ENCODE results near the gene MRPL58.

The MRPL58 gene

GRCh38 chr17:75061618-75062017 is 49.1 kb downstream of the MRPL58 start:
- H3K9me3 Mint-ChIP-seq: no peaks in the 10 kb centered on the region
- H3K27ac Mint-ChIP-seq: no peak overlapping the region
- TF ChIP-seq, protein P1, sequence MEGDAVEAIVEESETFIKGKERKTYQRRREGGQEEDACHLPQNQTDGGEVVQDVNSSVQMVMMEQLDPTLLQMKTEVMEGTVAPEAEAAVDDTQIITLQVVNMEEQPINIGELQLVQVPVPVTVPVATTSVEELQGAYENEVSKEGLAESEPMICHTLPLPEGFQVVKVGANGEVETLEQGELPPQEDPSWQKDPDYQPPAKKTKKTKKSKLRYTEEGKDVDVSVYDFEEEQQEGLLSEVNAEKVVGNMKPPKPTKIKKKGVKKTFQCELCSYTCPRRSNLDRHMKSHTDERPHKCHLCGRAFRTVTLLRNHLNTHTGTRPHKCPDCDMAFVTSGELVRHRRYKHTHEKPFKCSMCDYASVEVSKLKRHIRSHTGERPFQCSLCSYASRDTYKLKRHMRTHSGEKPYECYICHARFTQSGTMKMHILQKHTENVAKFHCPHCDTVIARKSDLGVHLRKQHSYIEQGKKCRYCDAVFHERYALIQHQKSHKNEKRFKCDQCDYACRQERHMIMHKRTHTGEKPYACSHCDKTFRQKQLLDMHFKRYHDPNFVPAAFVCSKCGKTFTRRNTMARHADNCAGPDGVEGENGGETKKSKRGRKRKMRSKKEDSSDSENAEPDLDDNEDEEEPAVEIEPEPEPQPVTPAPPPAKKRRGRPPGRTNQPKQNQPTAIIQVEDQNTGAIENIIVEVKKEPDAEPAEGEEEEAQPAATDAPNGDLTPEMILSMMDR (IDR thresholded peaks at IDR 0.05): no peak
- DNase-seq: no peak
- no peak overlapping the region for H3K4me3 Mint-ChIP-seq
- peaks cover 3% of the 10 kb centered on the region for H3K27me3 Mint-ChIP-seq (ENCODE audit: low read depth, poor library complexity)
- peaks cover 54% of the 10 kb centered on the region for H3K36me3 Mint-ChIP-seq (ENCODE audit: low read depth)
- peaks cover 20% of the 10 kb centered on the region for H3K4me1 Mint-ChIP-seq

DNA sequence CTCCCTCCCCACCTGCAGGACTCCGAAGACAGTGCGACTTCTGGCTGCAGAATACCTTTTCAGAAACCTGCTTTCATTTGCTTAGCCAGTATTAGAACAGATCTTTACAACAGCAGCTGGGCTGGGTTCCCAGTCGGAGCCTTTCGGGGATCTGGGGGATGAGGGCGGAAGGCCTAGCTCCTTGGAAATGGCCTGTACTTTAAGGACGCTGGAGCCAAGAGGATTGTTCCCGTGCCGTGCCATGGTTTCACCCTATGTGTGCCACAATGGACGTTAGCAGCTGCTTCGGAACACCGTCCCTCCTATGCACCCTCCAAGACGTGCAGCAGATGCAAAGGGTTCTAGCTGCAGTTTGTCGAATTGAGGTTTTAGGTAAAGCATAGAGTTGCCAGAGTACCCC is 50.7 kb downstream of the MRPL58 start:
- TF ChIP-seq, protein P1 (IDR thresholded peaks at IDR 0.05): no peak
- Mint-ChIP-seq H3K4me1 (peaks cover 20% of the 10 kb centered on the region), H3K4me3 (no peak overlapping the region), H3K27me3 (ENCODE audit: low read depth, poor library complexity) (peaks cover under 1% of the 10 kb centered on the region), H3K36me3 (ENCODE audit: low read depth) (peaks cover 48% of the 10 kb centered on the region), H3K9me3 (no peaks in the 10 kb centered on the region), H3K27ac (no peak overlapping the region)
- no peak for DNase-seq

GRCh38 chr17:75063626-75064025 is 51.2 kb downstream of the MRPL58 start:
- Mint-ChIP-seq H3K27me3 (ENCODE audit: low read depth, poor library complexity) (no peaks in the 10 kb centered on the region), H3K27ac (peak overlapping the region; percentile 75), H3K9me3 (no peaks in the 10 kb centered on the region), H3K4me1 (peaks cover 20% of the 10 kb centered on the region), H3K36me3 (ENCODE audit: low read depth) (peaks cover 48% of the 10 kb centered on the region), H3K4me3 (no peak overlapping the region)
- DNase-seq: no peak
- TF ChIP-seq, protein P1 (IDR thresholded peaks at IDR 0.05): no peak

GRCh38 chr17:75064040-75064439 is 51.6 kb downstream of the MRPL58 start:
- no peak overlapping the region for H3K4me3 Mint-ChIP-seq
- H3K9me3 Mint-ChIP-seq: no peaks in the 10 kb centered on the region
- TF ChIP-seq, protein P1 (IDR thresholded peaks at IDR 0.05): no peak
- peak overlapping the region; percentile 75 for H3K27ac Mint-ChIP-seq
- no peak for DNase-seq
- peaks cover 48% of the 10 kb centered on the region for H3K36me3 Mint-ChIP-seq (ENCODE audit: low read depth)
- no peaks in the 10 kb centered on the region for H3K27me3 Mint-ChIP-seq (ENCODE audit: low read depth, poor library complexity)
- peaks cover 20% of the 10 kb centered on the region for H3K4me1 Mint-ChIP-seq

DNA sequence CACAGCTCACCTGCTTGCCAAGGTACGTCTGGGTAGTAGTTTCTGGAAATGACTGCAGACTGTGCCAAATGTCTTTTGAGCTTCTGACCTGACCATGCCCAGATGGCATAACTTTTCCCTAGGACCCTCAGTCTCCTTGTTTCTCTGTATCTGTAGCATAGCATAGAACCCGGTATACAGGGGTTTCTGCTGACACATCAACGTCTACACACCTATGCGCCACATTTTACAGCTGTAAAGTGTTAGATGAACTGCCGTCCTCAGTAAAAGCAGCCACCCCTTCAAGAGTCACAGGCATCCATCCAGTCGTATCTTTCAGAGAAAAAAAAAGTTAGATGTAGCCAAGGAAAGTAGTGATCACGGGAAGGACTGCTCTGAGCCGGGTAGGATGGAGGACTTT is 52.0 kb downstream of the MRPL58 start:
- Mint-ChIP-seq H3K4me1 (peaks cover 18% of the 10 kb centered on the region), H3K27me3 (ENCODE audit: low read depth, poor library complexity) (no peaks in the 10 kb centered on the region), H3K4me3 (no peak overlapping the region), H3K36me3 (ENCODE audit: low read depth) (peaks cover 48% of the 10 kb centered on the region), H3K9me3 (no peaks in the 10 kb centered on the region), H3K27ac (peak overlapping the region; percentile 27)
- TF ChIP-seq, protein P1 (IDR thresholded peaks at IDR 0.05): no peak
- no peak for DNase-seq

DNA sequence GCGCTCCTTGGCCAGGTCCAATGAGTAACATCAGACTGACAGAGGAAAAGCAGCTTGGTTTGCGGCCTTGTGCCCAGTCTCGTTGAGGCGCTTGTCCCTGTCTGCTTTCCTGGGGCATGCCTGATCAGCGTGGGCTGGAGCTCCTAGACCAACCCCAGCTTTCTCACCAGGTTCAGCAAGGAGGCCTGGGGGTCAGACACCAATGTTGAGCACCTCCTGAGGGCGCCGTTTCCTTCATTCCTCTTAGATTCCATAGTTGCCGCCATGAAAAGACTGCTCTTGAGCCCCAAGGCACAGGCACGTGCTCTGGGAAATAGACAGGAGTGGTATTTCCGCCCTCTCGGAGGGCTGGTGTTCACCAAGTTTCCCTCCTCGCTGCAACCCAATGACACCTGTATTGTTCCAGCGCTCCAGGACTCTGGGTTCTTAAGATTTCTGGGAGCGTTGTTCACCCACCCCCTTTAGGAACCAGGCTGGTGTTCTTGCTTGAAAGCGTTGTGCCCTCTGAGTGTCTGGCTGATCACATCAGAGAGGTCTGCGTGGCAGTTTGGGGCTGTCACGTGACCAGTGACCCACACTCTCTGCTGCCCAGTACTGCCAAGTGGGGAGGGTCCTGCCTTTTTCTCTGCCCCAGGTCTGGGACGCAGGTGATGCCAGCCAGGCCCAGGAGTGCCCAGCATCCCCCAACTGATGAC is 52.5 kb downstream of the MRPL58 start:
- H3K27me3 Mint-ChIP-seq (ENCODE audit: low read depth, poor library complexity): no peaks in the 10 kb centered on the region
- H3K27ac Mint-ChIP-seq: no peak overlapping the region
- TF ChIP-seq, protein P1 (IDR thresholded peaks at IDR 0.05): no peak
- H3K9me3 Mint-ChIP-seq: no peaks in the 10 kb centered on the region
- DNase-seq: no peak
- peaks cover 12% of the 10 kb centered on the region for H3K4me1 Mint-ChIP-seq
- peaks cover 42% of the 10 kb centered on the region for H3K36me3 Mint-ChIP-seq (ENCODE audit: low read depth)
- H3K4me3 Mint-ChIP-seq: no peak overlapping the region

All from nephron progenitor cell (in vitro differentiated cells).